ENCODE results near the gene PTGDR2. TPM values are rescaled to one million over a fixed set of nuclear protein-coding genes. Genes with fewer than 3 reads are reported as not detected.
A peak's percentile ranks its signal among the peaks of the same experiment; 100 is the strongest.

The PTGDR2 gene
- total RNA-seq, 2 experiments from 2014 or later = 3.3 to 3.4 TPM

GRCh38 chr11:60854847-60855725 lies 664 bp downstream of the PTGDR2 start:
- ChIA-PET CTCF (interaction anchor here (0.8 to 3.5 kb wide), 7 partner anchors 8 to 33 kb away, joined by 3 to 22 read pairs (median 5); partner anchors contain the start of gene ZP1), POLR2A (interaction anchor here (0.7 to 1.4 kb wide), 4 partner anchors 10 to 18 kb away, joined by 3 to 4 read pairs (median 4); partner anchors contain the start of gene ZP1)
- DNase-seq = no peak
- peak overlapping the region; percentile 63 for H3K4me3 Mint-ChIP-seq
- no peaks in the 10 kb centered on the region for H3K27me3 Mint-ChIP-seq (ENCODE audit: low read depth)
- ATAC-seq = no peak
- H3K9me3 Mint-ChIP-seq (ENCODE audit: insufficient read depth) = no peaks in the 10 kb centered on the region
- H3K4me1 Mint-ChIP-seq (ENCODE audit: low read depth) = peaks cover 57% of the 10 kb centered on the region
- H3K36me3 Mint-ChIP-seq (ENCODE audit: low read depth) = peaks cover 19% of the 10 kb centered on the region
- peak overlapping the region; percentile 83 for H3K27ac Mint-ChIP-seq

DNA sequence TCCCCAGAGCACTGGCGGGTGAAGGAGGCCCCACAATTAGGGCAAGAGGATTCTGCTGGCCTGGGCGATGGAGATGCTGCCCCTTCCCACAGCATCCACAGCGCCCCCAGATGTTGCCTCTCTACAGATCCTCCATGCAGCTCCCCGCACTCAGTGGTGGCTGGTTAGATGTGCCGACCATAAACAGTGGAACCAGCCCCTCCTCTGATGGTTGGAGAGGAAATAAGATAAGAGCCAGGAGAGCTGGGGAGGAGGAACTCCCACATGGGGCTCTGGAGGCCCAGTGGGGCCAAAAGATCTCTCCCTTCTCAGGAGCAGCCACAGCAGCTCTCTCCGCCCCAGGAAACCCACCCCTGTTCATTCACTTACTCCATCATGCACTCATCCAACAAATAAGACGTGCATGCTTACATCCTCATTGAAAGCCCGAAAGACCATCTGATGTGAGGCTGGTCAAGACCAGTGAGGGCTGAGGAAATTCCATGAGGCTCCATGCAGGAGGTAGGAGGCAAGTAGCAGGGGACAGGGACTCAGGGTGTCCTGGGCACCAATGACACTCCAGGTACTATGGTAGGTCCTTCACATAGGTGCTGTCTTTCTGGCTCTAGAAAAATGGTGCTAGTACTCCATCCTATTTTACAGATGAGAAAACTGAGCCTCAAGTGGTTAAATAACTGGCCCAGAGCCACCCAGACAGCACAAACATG lies 1.5 kb downstream of the PTGDR2 start:
- Mint-ChIP-seq H3K36me3 (ENCODE audit: low read depth) (peaks cover 25% of the 10 kb centered on the region), H3K9me3 (ENCODE audit: insufficient read depth) (no peaks in the 10 kb centered on the region), H3K4me3 (no peak overlapping the region), H3K27me3 (ENCODE audit: low read depth) (no peaks in the 10 kb centered on the region), H3K27ac (peak overlapping the region; percentile 47), H3K4me1 (ENCODE audit: low read depth) (peaks cover 52% of the 10 kb centered on the region)
- POLR2A ChIA-PET = interaction anchor here (1.4 kb wide), 1 partner anchor 11 kb away, joined by 3 read pairs; no protein-coding TSS in a partner anchor
- ATAC-seq (no peak), DNase-seq (no peak)
- CTCF ChIA-PET = interaction anchor here (2.3 to 3.5 kb wide), 3 partner anchors 14 to 33 kb away, joined by 12 to 22 read pairs (median 18); partner anchors contain the start of gene ZP1

GRCh38 chr11:60852982-60853950 lies 2.5 kb downstream of the PTGDR2 start:
- Mint-ChIP-seq H3K9me3 (ENCODE audit: insufficient read depth) (no peaks in the 10 kb centered on the region), H3K27ac (no peak overlapping the region), H3K36me3 (ENCODE audit: low read depth) (peaks cover 32% of the 10 kb centered on the region), H3K27me3 (ENCODE audit: low read depth) (no peaks in the 10 kb centered on the region), H3K4me1 (ENCODE audit: low read depth) (peaks cover 41% of the 10 kb centered on the region), H3K4me3 (no peak overlapping the region)
- POLR2A ChIA-PET = no interaction called here
- no peak for ATAC-seq
- CTCF ChIA-PET = no interaction called here
- DNase-seq = no peak

DNA sequence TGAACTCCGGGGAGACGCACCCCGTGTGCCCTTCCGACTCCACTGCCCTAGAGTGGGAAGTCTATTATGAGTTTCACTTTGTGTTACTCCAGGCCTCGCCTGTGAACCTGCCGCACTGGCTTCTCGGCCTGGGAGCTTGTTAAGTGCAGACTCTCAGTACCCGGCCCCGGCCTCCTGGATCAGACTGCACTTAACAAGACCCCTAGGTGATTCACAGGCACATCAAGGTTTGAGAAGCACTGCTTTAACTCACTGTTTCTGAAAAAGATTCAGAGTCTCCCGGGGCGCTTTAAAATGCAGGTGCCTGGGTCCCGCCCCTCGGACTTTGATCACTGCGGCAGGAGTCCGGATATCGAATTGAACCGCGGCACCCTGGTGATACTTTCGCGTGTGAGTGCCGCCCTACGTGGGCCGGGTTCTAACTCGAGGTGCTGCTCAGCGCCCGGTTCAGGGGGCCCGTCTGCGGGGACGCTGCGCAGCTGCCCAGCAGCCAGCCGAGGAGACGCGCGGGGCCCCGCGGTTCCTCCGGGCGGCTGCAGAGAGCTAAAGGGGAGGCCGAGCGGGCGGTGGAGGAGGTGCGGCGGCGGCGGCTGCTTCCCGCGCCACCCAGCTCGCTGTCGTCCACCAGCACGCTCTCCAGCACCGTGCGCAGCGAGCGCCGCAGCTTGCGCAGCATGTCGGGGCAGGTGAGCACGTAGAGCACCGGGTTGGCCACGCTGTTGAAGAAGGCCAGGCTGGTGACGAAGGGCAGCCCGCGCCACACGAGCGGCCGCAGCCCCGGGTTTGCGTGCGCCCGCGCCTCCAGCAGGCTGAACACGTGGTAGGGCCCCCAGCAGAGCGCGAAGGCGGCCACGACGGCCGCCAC lies 3.4 kb downstream of the PTGDR2 start:
- H3K36me3 Mint-ChIP-seq (ENCODE audit: low read depth) = peaks cover 38% of the 10 kb centered on the region
- no peak overlapping the region for H3K27ac Mint-ChIP-seq
- DNase-seq (no peak), ATAC-seq (no peak)
- H3K4me3 Mint-ChIP-seq = no peak overlapping the region
- H3K4me1 Mint-ChIP-seq (ENCODE audit: low read depth) = peaks cover 32% of the 10 kb centered on the region
- ChIA-PET POLR2A (no interaction called here), CTCF (interaction anchor here (1.6 kb wide), 2 partner anchors 11 to 21 kb away, joined by 4 read pairs; no protein-coding TSS in a partner anchor)
- no peaks in the 10 kb centered on the region for H3K27me3 Mint-ChIP-seq (ENCODE audit: low read depth)
- no peaks in the 10 kb centered on the region for H3K9me3 Mint-ChIP-seq (ENCODE audit: insufficient read depth)

DNA sequence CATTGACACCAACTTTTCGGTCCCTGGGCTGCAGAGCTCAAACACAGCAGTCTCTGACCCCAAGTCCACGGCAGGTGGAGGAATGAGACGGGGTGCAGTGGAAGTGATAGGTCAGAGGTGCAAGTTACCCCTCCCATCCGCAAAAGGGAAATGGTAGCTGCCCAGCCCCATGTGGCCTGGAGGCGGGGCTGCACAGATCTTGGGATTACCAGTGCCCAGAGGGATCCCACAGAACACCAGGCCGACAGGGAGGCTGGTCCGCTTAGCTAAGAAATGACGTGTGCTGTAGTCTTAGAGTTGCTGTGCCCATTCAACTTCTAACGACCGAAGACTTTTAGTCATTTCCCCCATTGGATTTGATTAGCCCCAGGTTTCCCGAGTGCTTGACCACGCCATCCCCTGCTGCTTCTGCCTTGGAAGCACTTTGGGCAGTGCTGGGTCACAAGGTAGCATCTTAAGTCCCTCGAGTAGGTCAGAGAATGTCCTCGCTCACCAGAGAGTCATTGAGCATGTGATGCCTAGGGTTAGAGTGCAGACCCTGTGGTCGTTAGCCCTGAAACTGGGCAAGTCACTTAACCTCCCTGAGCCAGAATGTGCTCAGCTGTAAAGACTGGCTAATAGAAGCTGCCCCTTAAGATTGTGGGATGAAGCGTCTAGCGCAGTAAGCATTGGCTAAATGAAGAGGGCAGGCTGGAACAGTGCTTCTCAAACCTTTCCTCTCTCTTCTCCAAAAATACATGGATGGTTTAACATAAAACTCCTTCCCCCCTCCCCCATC lies 4.2 kb downstream of the PTGDR2 start:
- no peak overlapping the region for H3K27ac Mint-ChIP-seq
- ATAC-seq (no peak), DNase-seq (no peak)
- POLR2A ChIA-PET = no interaction called here
- H3K27me3 Mint-ChIP-seq (ENCODE audit: low read depth) = no peaks in the 10 kb centered on the region
- CTCF ChIA-PET = interaction anchor here (0.8 to 2.2 kb wide), 4 partner anchors 10 to 36 kb away, joined by 3 to 7 read pairs (median 4); no protein-coding TSS in a partner anchor
- H3K4me3 Mint-ChIP-seq = no peak overlapping the region
- H3K4me1 Mint-ChIP-seq (ENCODE audit: low read depth) = peaks cover 28% of the 10 kb centered on the region
- H3K36me3 Mint-ChIP-seq (ENCODE audit: low read depth) = peaks cover 40% of the 10 kb centered on the region
- no peaks in the 10 kb centered on the region for H3K9me3 Mint-ChIP-seq (ENCODE audit: insufficient read depth)

DNA sequence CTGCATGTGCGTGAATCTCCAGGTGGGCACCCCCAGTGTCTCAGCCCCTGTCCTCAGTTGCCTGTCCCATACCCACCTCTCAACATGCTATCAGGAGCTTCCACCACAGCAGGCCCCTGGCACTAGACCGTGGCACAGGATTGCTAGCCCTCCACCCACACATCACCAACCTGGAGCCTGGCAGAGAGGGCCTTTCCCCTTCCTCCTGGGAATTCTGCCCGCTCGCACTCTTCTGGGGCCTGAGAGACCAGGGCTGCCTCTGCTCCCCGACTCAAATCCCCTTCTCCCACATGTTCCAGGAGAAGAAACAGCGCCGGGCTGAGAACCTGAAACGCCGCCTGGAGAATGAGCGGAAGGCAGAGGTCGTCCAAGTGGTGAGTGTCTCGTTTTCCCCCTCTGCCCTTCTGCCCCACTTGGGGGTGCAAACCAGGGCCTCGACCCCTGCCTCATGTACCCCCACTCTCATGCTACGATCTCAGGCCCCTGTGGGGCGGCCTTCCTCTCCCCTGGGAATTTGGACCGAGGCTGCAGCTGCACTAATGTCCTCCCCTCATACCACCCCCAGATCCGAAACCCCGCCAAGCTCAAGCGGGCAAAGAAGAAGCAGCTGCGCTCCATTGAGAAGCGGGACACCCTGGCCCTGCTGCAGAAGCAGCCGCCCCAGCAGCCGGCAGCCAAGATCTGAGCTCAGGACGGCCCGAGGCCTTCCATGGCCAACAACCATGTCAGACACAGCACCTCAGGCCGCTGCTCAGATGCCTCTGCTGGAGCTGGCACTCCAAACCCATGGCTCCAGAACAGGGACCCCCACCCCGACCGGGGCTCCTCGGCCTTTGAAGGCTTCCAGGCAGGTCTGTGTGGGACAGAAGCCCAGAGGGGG lies 5.9 kb downstream of the PTGDR2 start:
- peaks cover 51% of the 10 kb centered on the region for H3K36me3 Mint-ChIP-seq (ENCODE audit: low read depth)
- no peak overlapping the region for H3K27ac Mint-ChIP-seq
- H3K9me3 Mint-ChIP-seq (ENCODE audit: insufficient read depth) = no peaks in the 10 kb centered on the region
- POLR2A ChIA-PET = no interaction called here
- ATAC-seq = no peak
- H3K4me1 Mint-ChIP-seq (ENCODE audit: low read depth) = peaks cover 19% of the 10 kb centered on the region
- DNase-seq = no peak
- CTCF ChIA-PET = interaction anchor here (2.1 to 2.2 kb wide), 2 partner anchors 18 to 38 kb away, joined by 7 to 9 read pairs; no protein-coding TSS in a partner anchor
- no peak overlapping the region for H3K4me3 Mint-ChIP-seq
- no peaks in the 10 kb centered on the region for H3K27me3 Mint-ChIP-seq (ENCODE audit: low read depth)

GRCh38 chr11:60848714-60849151 lies 7.0 kb downstream of the PTGDR2 start:
- DNase-seq (no peak), ATAC-seq (no peak)
- Mint-ChIP-seq H3K4me3 (no peak overlapping the region), H3K4me1 (ENCODE audit: low read depth) (peaks cover 21% of the 10 kb centered on the region), H3K36me3 (ENCODE audit: low read depth) (peaks cover 54% of the 10 kb centered on the region), H3K27ac (peak overlapping the region; percentile 22), H3K9me3 (ENCODE audit: insufficient read depth) (no peaks in the 10 kb centered on the region), H3K27me3 (ENCODE audit: low read depth) (no peaks in the 10 kb centered on the region)
- POLR2A ChIA-PET = interaction anchor here (0.6 kb wide), 1 partner anchor 67 kb away, joined by 3 read pairs; no protein-coding TSS in a partner anchor
- CTCF ChIA-PET = interaction anchor here (2.1 kb wide), 1 partner anchor 17 kb away, joined by 9 read pairs; no protein-coding TSS in a partner anchor

DNA sequence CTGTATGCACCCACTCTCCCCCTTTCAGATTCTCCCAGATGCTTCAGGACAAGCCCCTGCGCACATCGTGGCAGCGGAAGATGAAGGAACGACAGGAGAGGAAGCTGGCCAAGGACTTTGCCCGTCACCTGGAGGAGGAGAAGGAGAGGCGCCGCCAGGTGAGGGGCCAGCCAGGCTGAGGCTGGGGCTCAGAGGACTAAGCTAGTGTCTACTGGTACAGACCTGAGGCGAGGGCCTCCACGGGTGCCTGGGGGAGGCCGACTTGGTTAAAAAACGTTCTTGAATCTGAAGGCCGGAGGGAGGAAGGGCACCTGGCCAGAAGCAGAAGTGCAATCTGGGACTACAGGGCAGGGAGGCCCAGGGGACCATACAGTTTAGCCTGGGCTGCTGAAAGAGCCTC lies 7.9 kb downstream of the PTGDR2 start:
- no peak for DNase-seq
- ChIA-PET POLR2A (no interaction called here), CTCF (interaction anchor here (1.0 kb wide), 1 partner anchor 39 kb away, joined by 3 read pairs; no protein-coding TSS in a partner anchor)
- ATAC-seq = no peak
- H3K36me3 Mint-ChIP-seq (ENCODE audit: low read depth) = peaks cover 54% of the 10 kb centered on the region
- H3K9me3 Mint-ChIP-seq (ENCODE audit: insufficient read depth) = no peaks in the 10 kb centered on the region
- no peak overlapping the region for H3K4me3 Mint-ChIP-seq
- H3K27ac Mint-ChIP-seq = no peak overlapping the region
- no peaks in the 10 kb centered on the region for H3K27me3 Mint-ChIP-seq (ENCODE audit: low read depth)
- H3K4me1 Mint-ChIP-seq (ENCODE audit: low read depth) = peaks cover 29% of the 10 kb centered on the region

GRCh38 chr11:60847281-60847680 lies 8.5 kb downstream of the PTGDR2 start:
- no peak overlapping the region for H3K4me3 Mint-ChIP-seq
- H3K4me1 Mint-ChIP-seq (ENCODE audit: low read depth) = peaks cover 31% of the 10 kb centered on the region
- CTCF ChIA-PET = interaction anchor here (1.0 to 1.9 kb wide), 4 partner anchors 9 to 40 kb away, joined by 3 to 10 read pairs (median 4); partner anchors contain the start of gene PTGDR2
- no peaks in the 10 kb centered on the region for H3K27me3 Mint-ChIP-seq (ENCODE audit: low read depth)
- DNase-seq (no peak), ATAC-seq (no peak)
- POLR2A ChIA-PET = no interaction called here
- no peak overlapping the region for H3K27ac Mint-ChIP-seq
- no peaks in the 10 kb centered on the region for H3K9me3 Mint-ChIP-seq (ENCODE audit: insufficient read depth)
- H3K36me3 Mint-ChIP-seq (ENCODE audit: low read depth) = peaks cover 54% of the 10 kb centered on the region

Measured in activated CD8-positive, alpha-beta T cell treated with anti-CD3 and anti-CD28 coated beads, Interleukin-2, amount 10 ng/mL, durations not matched to agents 7 days and 5 days (primary cell).